Esophagus muscularis mucosa (tissue), 4 donors: Measurements from ENCODE around the gene LCN15. TPM values are rescaled to one million over a fixed set of nuclear protein-coding genes. Genes with fewer than 3 reads are reported as not detected.
A peak's percentile ranks its signal among the peaks of the same experiment; 100 is the strongest.

Experiments used
- DNase-seq: peaks from one replicate; pipeline ENCODE4 v3.0.0-alpha.2; 2017; ENCODE audit errors: extremely low spot score
- H3K27ac ChIP-seq, 4 donors: fragments of 200-600 bp; sonication (generic); replicated peaks in 1 of 4; 1 replicate in 3 of 4; 2 replicates in 1 of 4; pipeline ENCODE4 v1.5.1; 2016 to 2019; ENCODE audit warnings: mild to moderate bottlenecking in 1 of 4
- H3K27me3 ChIP-seq, 4 donors: fragments of 200-600 bp; sonication (generic); one replicate each; pipeline versions ENCODE4 v1.5.1 to v1.6.0; 2016 to 2019
- H3K36me3 ChIP-seq, 4 donors: fragments of 200-600 bp; sonication (generic); one replicate each; pipeline ENCODE4 v1.5.1; 2016 to 2019
- H3K4me1 ChIP-seq, 4 donors: fragments of 200-600 bp; sonication (generic); one replicate each; pipeline ENCODE4 v1.5.1; 2016 to 2019
- H3K4me3 ChIP-seq, 4 donors: fragments of 200-600 bp; sonication (generic); 1 replicate in 2 of 4; 2 replicates in 2 of 4; pipeline ENCODE4 v1.5.1; 2016 to 2019; ENCODE audit warnings: mild to moderate bottlenecking in 4 of 4, moderate library complexity in 1 of 4
- H3K9me3 ChIP-seq, 4 donors: fragments of 200-600 bp; sonication (generic); 1 replicate in 3 of 4; 2 replicates in 1 of 4; pipeline ENCODE4 v1.5.1; 2016 to 2019
- CTCF ChIP-seq, 3 experiments: fragments of 200-600 bp in 2 of 3; fragments of 450-650 bp in 1 of 3; sonication (generic) in 2 of 3; IDR thresholded peaks; one replicate each; pipeline ENCODE4 v1.5.1; 2017 to 2019; ENCODE audit warnings: antibody characterized with exemption in 3 of 3, mild to moderate bottlenecking in 2 of 3, moderate library complexity in 1 of 3
- EP300 ChIP-seq: sonication (generic); formaldehyde crosslinking; IDR thresholded peaks from one replicate; pipeline ENCODE4 v1.6.1; 2017; ENCODE audit warnings: antibody characterized with exemption
- POLR2A ChIP-seq: fragments of 450-650 bp; IDR thresholded peaks from one replicate; pipeline ENCODE4 v1.6.1; 2017; ENCODE audit warnings: antibody characterized with exemption, moderate library complexity, mild to moderate bottlenecking, low read depth
- POLR2AphosphoS5 ChIP-seq, 2 donors: sonication (generic); formaldehyde crosslinking; IDR thresholded peaks; one replicate each; pipeline ENCODE4 v1.6.1; 2017; ENCODE audit warnings: antibody characterized with exemption in 2 of 2
- WGBS: methylation state at CpG from one replicate; pipeline ENCODE4 v1.1.5; 2018; 5-methylcytosine and 5-hydroxymethylcytosine counted together
- intact Hi-C: fragments of 100-400 bp; cut with DNase I; formaldehyde crosslinking; loops from one replicate; pipeline ENCODE4 v1.15.1; 2023
- total RNA-seq, 4 donors: library from RNA; depleted of rRNA; stranded (reverse); fragments of >200 nt; gene quantifications; one replicate each; pipeline versions ENCODE4 v1.1.0 to v1.2.1, GENCODE V29; 2016

Gene LCN15
- total RNA-seq, 4 donors from 2014 or later, result not detected

GRCh38 chr9:136726118-136726517 lies 38.2 kb downstream of the LCN15 start:
- H3K9me3 ChIP-seq, result no peaks in the 10 kb centered on the region
- H3K4me1 ChIP-seq, result peaks cover 53 to 79% (median 68%) of the 10 kb centered on the region in 4 donors
- TF ChIP-seq POLR2AphosphoS5 (IDR thresholded peaks at IDR 0.05), result no peak
- TF ChIP-seq POLR2A, result no peak
- no peak for TF ChIP-seq CTCF (IDR thresholded peaks at IDR 0.05)
- TF ChIP-seq EP300, result no peak
- no peaks in the 10 kb centered on the region for H3K27me3 ChIP-seq
- 85% methylated on average over 13 of the region's 16 CpGs for WGBS
- H3K27ac ChIP-seq, result peak overlapping the region in 3 of 4 donors; percentile 11 to 79 (median 13)
- peaks cover 34 to 57% (median 55%) of the 10 kb centered on the region in 4 donors for H3K36me3 ChIP-seq
- no peak for DNase-seq
- intact Hi-C loops, result loop anchor here (5.0 kb wide), 1 partner anchor 39 kb away; the partner anchor contains the start of gene AGPAT2
- H3K4me3 ChIP-seq, result peak overlapping the region; percentile 64 to 85 (median 74)

- intact Hi-C loops, result loop anchor here (5.0 kb wide), 1 partner anchor 38 kb away; the partner anchor contains the start of gene AGPAT2
- Histone ChIP-seq H3K27me3 (no peaks in the 10 kb centered on the region), H3K9me3 (no peaks in the 10 kb centered on the region), H3K36me3 (peaks cover 34 to 59% (median 55%) of the 10 kb centered on the region in 4 donors), H3K27ac (peak overlapping the region in 1 of 4 donors; percentile 11), H3K4me1 (peaks cover 58 to 84% (median 73%) of the 10 kb centered on the region in 4 donors), H3K4me3 (peak overlapping the region; percentile 64 to 85 (median 74))
- TF ChIP-seq EP300, result no peak
- no peak for DNase-seq
- WGBS, result 79% methylated on average over 9 of the region's 10 CpGs
These were observed 38.7 kb downstream of the LCN15 start for GRCh38 chr9:136725612-136726011.

GRCh38 chr9:136724772-136725171 lies 39.5 kb downstream of the LCN15 start:
- DNase-seq, result no peak
- TF ChIP-seq CTCF (IDR thresholded peaks at IDR 0.05) (no peak), EP300 (no peak)
- Histone ChIP-seq H3K4me1 (peaks cover 67 to 90% (median 81%) of the 10 kb centered on the region in 4 donors), H3K36me3 (peaks cover 34 to 59% (median 55%) of the 10 kb centered on the region in 4 donors), H3K9me3 (no peaks in the 10 kb centered on the region), H3K4me3 (no peak overlapping the region), H3K27me3 (no peaks in the 10 kb centered on the region), H3K27ac (no peak overlapping the region)
- WGBS, result 75% methylated on average over 7 of the region's 7 CpGs
- intact Hi-C loops, result loop anchor here (5.0 kb wide), 1 partner anchor 37 kb away; the partner anchor contains the start of gene AGPAT2

DNA sequence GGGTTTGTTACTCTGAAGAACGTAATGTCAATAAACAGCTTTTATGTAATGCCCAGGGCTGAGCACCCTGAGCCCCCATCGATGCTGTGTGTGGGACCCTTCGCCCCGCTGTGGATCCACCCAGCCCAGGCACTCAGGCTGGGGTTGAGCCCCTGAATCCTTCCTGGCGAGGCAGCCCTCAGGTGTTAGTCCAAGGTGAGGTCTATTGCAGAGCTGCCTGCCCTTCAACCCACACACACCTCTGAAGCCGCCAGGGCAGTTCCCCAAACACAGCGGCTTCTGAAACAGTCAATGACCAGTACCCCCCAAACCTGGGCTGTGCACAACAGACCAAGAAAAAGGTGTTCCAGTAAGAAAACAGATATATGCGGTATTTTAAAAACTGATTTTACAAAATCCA lies 40.3 kb downstream of the LCN15 start:
- intact Hi-C loops, result no loop called here
- H3K4me3 ChIP-seq, result no peak overlapping the region
- 93% methylated on average over 8 of the region's 8 CpGs for WGBS
- H3K36me3 ChIP-seq, result peaks cover 34 to 59% (median 55%) of the 10 kb centered on the region in 4 donors
- no peak for DNase-seq
- no peaks in the 10 kb centered on the region for H3K9me3 ChIP-seq
- H3K4me1 ChIP-seq, result peaks cover 71 to 90% (median 82%) of the 10 kb centered on the region in 4 donors
- H3K27me3 ChIP-seq, result no peaks in the 10 kb centered on the region
- no peak for TF ChIP-seq CTCF (IDR thresholded peaks at IDR 0.05)
- TF ChIP-seq POLR2A, result no peak
- no peak for TF ChIP-seq POLR2AphosphoS5 (IDR thresholded peaks at IDR 0.05)
- TF ChIP-seq EP300, result no peak
- H3K27ac ChIP-seq, result no peak overlapping the region

DNA sequence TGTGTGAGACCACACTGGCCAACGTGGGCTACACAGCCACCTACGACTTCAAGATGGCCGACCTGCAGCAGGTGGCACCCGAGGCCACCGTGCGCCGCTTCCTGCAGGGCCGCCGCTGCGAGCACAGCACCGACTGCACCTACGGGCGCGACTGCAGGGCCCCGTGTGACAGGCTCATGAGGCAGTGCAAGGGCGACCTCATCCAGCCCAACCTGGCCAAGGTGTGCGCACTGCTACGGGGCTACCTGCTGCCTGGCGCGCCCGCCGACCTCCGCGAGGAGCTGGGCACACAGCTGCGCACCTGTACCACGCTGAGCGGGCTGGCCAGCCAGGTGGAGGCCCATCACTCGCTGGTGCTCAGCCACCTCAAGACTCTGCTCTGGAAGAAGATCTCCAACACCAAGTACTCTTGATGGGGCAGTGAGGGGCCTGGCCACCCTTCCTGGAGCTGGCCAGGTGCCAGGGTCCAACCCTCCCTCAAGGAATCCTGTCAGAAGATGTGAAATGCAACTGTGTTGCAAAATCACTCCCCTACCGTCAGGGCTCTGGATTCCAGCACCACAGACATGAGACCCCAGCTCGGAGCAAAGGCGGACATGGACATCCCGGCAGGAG lies 40.8 kb downstream of the LCN15 start:
- DNase-seq, result no peak
- H3K9me3 ChIP-seq, result no peaks in the 10 kb centered on the region
- H3K4me3 ChIP-seq, result no peak overlapping the region
- TF ChIP-seq EP300 (no peak), POLR2AphosphoS5 (IDR thresholded peaks at IDR 0.05) (no peak), CTCF (IDR thresholded peaks at IDR 0.05) (no peak), POLR2A (no peak)
- no peaks in the 10 kb centered on the region for H3K27me3 ChIP-seq
- peaks cover 70 to 89% (median 81%) of the 10 kb centered on the region in 4 donors for H3K4me1 ChIP-seq
- peaks cover 34 to 59% (median 55%) of the 10 kb centered on the region in 4 donors for H3K36me3 ChIP-seq
- no peak overlapping the region for H3K27ac ChIP-seq
- 83% methylated on average over 6 of the region's 32 CpGs for WGBS
- intact Hi-C loops, result no loop called here
